Peyer's patch (tissue), 4 donors: ENCODE data around the gene PQBP1.
"Not testable (repeated sequence)": the region's sequence is repeated elsewhere in the genome, so short reads cannot be mapped to it uniquely, and the experiment has no call there.

Experiments used
- POLR2A ChIP-seq, 2 donors: fragments of 450-650 bp; IDR thresholded peaks; one replicate each; pipeline ENCODE4 v1.5.1; 2017; ENCODE audit warnings: antibody characterized with exemption in 2 of 2, mild to moderate bottlenecking in 2 of 2, moderate library complexity in 2 of 2
- TF ChIP-seq, protein P1 (sequence below), 6 experiments: fragments of 450-650 bp in 4 of 6; fragments of 200-600 bp in 2 of 6; sonication (generic) in 1 of 6; IDR thresholded peaks; one replicate each; pipeline ENCODE4 v1.5.1; 2017 to 2019; ENCODE audit warnings: antibody characterized with exemption in 6 of 6, mild to moderate bottlenecking in 3 of 6, moderate library complexity in 1 of 6

DNA sequence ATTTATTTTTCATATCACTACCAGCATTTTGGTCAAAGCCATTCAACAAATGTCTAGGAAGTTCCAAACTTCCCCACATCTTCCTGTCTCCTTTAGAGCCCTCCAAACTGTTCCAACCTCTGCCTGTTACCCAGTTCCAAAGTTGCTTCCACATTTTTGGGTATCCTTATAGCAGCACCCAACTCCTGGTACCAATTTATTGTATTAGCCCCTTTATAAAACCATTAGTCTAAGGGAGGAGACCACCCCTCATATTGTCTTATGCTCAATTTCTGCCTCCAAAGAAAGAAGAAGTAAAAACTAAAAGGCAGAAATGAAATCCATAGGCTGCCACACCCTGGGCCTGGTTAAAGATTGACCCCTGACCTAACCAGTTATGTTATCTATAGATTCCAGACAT, 44.2 kb upstream of the PQBP1 start:
- TF ChIP-seq, protein P1, sequence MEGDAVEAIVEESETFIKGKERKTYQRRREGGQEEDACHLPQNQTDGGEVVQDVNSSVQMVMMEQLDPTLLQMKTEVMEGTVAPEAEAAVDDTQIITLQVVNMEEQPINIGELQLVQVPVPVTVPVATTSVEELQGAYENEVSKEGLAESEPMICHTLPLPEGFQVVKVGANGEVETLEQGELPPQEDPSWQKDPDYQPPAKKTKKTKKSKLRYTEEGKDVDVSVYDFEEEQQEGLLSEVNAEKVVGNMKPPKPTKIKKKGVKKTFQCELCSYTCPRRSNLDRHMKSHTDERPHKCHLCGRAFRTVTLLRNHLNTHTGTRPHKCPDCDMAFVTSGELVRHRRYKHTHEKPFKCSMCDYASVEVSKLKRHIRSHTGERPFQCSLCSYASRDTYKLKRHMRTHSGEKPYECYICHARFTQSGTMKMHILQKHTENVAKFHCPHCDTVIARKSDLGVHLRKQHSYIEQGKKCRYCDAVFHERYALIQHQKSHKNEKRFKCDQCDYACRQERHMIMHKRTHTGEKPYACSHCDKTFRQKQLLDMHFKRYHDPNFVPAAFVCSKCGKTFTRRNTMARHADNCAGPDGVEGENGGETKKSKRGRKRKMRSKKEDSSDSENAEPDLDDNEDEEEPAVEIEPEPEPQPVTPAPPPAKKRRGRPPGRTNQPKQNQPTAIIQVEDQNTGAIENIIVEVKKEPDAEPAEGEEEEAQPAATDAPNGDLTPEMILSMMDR (IDR thresholded peaks at IDR 0.05), result not testable (repeated sequence)
- TF ChIP-seq POLR2A (IDR thresholded peaks at IDR 0.05), result not testable (repeated sequence)
